ENCODE measurements around the gene ZNF35. TPM values are rescaled to one million over a fixed set of nuclear protein-coding genes. Genes with fewer than 3 reads are reported as not detected.

The ZNF35 gene
- total RNA-seq, 2 donors from 2014 or later: 7.1 to 14.9 TPM

GRCh38 chr3:44628716-44629115, 19.8 kb upstream of the ZNF35 start:
- intact Hi-C loops (cut with DNase I): no loop called here
- H3K9me3 ChIP-seq: no peaks in the 10 kb centered on the region
- 76% methylated on average over 2 of the region's 2 CpGs for WGBS
- no peaks in the 10 kb centered on the region for H3K27me3 ChIP-seq (replicated peaks; ENCODE audit: insufficient read depth)
- no peak for DNase-seq (ENCODE audit: low spot score)
- no peak overlapping the region for H3K27ac ChIP-seq
- H3K36me3 ChIP-seq: peaks cover 0 to 4% of the 10 kb centered on the region in 2 donors
- peaks cover 3% of the 10 kb centered on the region for H3K4me1 ChIP-seq (replicated peaks)
- TF ChIP-seq CTCF (IDR thresholded peaks at IDR 0.05): no peak
- no peak for TF ChIP-seq POLR2AphosphoS5 (IDR thresholded peaks at IDR 0.05)
- no peak overlapping the region for H3K4me3 ChIP-seq

- Histone ChIP-seq H3K36me3 (peaks cover 0 to 4% of the 10 kb centered on the region in 2 donors), H3K27ac (no peak overlapping the region), H3K27me3 (replicated peaks; ENCODE audit: insufficient read depth) (no peaks in the 10 kb centered on the region), H3K9me3 (no peaks in the 10 kb centered on the region), H3K4me3 (no peak overlapping the region), H3K4me1 (replicated peaks) (no peaks in the 10 kb centered on the region)
- no peak for DNase-seq (ENCODE audit: low spot score)
- intact Hi-C loops (cut with DNase I): no loop called here
- no peak for TF ChIP-seq CTCF (IDR thresholded peaks at IDR 0.05)
- TF ChIP-seq POLR2AphosphoS5 (IDR thresholded peaks at IDR 0.05): no peak
- TF ChIP-seq POLR2A (IDR thresholded peaks at IDR 0.05): no peak
- 95% methylated on average over 3 of the region's 3 CpGs for WGBS
Measured at GRCh38 chr3:44632193-44632592, 16.3 kb upstream of the ZNF35 start.

GRCh38 chr3:44642337-44642736, 6.2 kb upstream of the ZNF35 start:
- peaks cover 0 to 13% of the 10 kb centered on the region in 2 donors for H3K36me3 ChIP-seq
- no peaks in the 10 kb centered on the region for H3K9me3 ChIP-seq
- H3K27ac ChIP-seq: no peak overlapping the region
- no peak for TF ChIP-seq POLR2AphosphoS5 (IDR thresholded peaks at IDR 0.05)
- no peak for TF ChIP-seq CTCF (IDR thresholded peaks at IDR 0.05)
- TF ChIP-seq POLR2A (IDR thresholded peaks at IDR 0.05): no peak
- no peaks in the 10 kb centered on the region for H3K4me1 ChIP-seq (replicated peaks)
- 98% methylated on average over 4 of the region's 4 CpGs for WGBS
- DNase-seq (ENCODE audit: low spot score): no peak
- no peak overlapping the region for H3K4me3 ChIP-seq
- no peaks in the 10 kb centered on the region for H3K27me3 ChIP-seq (replicated peaks; ENCODE audit: insufficient read depth)
- intact Hi-C loops (cut with DNase I): no loop called here

- DNase-seq (ENCODE audit: low spot score): no peak
- peaks cover 0 to 13% of the 10 kb centered on the region in 2 donors for H3K36me3 ChIP-seq
- no peaks in the 10 kb centered on the region for H3K27me3 ChIP-seq (replicated peaks; ENCODE audit: insufficient read depth)
- TF ChIP-seq POLR2AphosphoS5 (IDR thresholded peaks at IDR 0.05) (no peak), POLR2A (IDR thresholded peaks at IDR 0.05) (no peak), CTCF (IDR thresholded peaks at IDR 0.05) (no peak)
- intact Hi-C loops (cut with DNase I): no loop called here
- H3K9me3 ChIP-seq: no peaks in the 10 kb centered on the region
- 99% methylated on average over 4 of the region's 4 CpGs for WGBS
- H3K4me1 ChIP-seq (replicated peaks): no peaks in the 10 kb centered on the region
- no peak overlapping the region for H3K4me3 ChIP-seq
- no peak overlapping the region for H3K27ac ChIP-seq
Measured at GRCh38 chr3:44643024-44643423, 5.5 kb upstream of the ZNF35 start.

- intact Hi-C loops (cut with DNase I): no loop called here
- no peak overlapping the region for H3K27ac ChIP-seq
- H3K27me3 ChIP-seq (replicated peaks; ENCODE audit: insufficient read depth): no peaks in the 10 kb centered on the region
- no peaks in the 10 kb centered on the region for H3K4me1 ChIP-seq (replicated peaks)
- no peak overlapping the region for H3K4me3 ChIP-seq
- H3K9me3 ChIP-seq: no peaks in the 10 kb centered on the region
- 93% methylated on average over 1 of the region's 1 CpG for WGBS
- H3K36me3 ChIP-seq: peaks cover 4 to 5% of the 10 kb centered on the region in 2 donors
- no peak for DNase-seq (ENCODE audit: low spot score)
- TF ChIP-seq CTCF (IDR thresholded peaks at IDR 0.05): no peak
- no peak for TF ChIP-seq POLR2AphosphoS5 (IDR thresholded peaks at IDR 0.05)
- TF ChIP-seq POLR2A (IDR thresholded peaks at IDR 0.05): no peak
Measured at GRCh38 chr3:44647771-44648170, 761 bp upstream of the ZNF35 start.

All from prostate gland (tissue), 2 donors.